Measurements from ENCODE around the gene IKBIP.
A peak's percentile ranks its signal among the peaks of the same experiment; 100 is the strongest.
"Not testable (repeated sequence)": the region's sequence is repeated elsewhere in the genome, so short reads cannot be mapped to it uniquely, and the experiment has no call there.

Gene IKBIP

GRCh38 chr12:98644712-98645571 lies at the start of gene IKBIP, which contains the start of gene APAF1:
Gene IKBIP, minus strand, starts transcription at chr12:98644788. Its CDS starts 87 bp downstream, at chr12:98644701.
Gene APAF1, plus strand, starts transcription at chr12:98645290. Its CDS starts 3,070 bp downstream, at chr12:98648360.
- peak; percentile 98 for DNase-seq

GRCh38 chr12:98691351-98691750 lies 46.8 kb upstream of the IKBIP start:
- no peak for DNase-seq

DNA sequence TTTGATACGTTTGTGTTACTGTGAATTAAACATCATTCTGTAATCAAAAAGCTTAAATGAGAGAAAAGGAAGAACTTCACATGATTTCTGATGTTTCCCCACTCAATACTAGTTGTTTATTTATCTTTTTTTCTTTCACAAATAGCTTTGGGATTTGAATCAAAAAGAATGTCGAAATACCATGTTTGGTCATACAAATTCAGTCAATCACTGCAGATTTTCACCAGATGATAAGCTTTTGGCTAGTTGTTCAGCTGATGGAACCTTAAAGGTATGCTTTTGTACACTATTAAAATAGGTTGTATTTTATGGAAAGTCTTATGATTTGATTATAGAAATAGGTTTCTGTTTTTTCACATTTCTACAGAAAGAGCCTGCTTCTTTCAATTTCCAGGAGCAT lies 42.0 kb upstream of the IKBIP start:
- DNase-seq: no peak

DNA sequence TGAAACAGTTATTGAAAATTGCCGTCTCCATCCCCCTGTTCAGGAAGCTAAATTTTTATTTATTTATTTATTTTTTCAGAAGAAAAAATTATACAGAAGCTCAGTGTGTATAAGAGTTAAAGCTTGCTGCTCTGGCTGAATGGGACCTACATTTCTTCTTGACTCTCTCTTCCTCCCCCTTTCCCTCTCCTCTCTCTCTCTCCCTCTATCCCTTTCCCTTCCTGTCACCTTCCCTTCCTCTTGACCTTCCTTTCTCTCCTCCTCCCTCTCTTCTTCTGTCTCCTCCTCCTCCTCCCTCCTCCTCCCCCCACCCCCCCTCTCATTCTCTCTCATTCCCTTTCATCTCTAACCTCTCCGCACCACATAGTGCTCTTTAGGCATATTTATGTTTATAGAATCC lies 39.6 kb upstream of the IKBIP start:
- DNase-seq: no peak

DNA sequence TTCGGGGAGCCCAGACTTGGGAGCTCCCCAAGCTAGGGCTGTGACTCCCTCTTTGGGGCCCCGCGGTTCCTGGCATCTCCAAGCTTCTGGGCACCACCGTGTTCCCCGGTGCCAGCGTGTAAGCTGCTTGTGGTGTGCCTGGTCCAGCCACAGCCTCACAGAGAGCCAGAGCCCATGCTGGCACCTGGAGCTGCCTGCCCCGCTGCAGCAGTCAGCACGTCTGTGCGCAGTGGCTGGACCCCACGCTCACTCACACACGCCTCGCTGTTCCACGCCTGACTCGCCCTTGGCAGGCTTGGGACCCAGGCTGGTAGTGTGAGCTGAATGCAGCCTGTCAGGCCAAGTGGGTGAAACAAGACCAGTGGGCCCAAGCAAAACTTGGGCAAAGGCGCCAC lies 35.0 kb upstream of the IKBIP start:
- no peak for DNase-seq

DNA sequence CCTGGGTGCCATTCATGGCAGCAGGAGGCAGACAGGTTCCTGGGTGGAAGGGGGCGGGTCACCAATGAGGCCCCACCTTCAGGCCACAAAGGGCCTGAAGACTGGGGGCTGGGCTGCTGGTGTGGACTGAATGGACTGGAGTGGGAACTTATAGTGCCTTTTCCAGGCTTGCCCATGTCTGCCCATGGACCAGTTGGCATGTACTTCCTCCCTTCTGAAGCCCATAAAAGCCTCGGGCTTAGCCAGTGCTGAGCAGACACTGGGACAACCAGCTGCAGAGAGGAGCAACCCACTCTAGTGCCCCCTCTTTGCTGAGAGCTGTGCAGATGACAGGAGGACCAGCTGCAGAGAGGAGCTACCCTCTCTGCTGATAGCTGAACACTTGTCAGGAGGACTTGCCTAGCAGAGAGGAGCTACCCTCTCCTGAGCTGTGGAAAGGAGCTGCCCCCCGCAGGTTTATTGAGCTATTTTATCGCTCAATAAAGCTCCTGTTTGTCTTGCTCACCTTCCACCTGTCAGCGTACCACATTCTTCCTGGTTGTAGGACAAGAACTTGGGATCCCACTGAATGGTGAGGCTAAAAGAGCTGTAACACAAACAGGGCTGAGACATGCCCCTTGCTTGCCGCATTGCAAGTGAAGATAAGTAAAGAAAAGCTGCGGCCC lies 34.5 kb upstream of the IKBIP start:
- DNase-seq: no peak

GRCh38 chr12:98678236-98678945 lies 33.8 kb upstream of the IKBIP start:
- DNase-seq: no peak

GRCh38 chr12:98674841-98675240 lies 30.3 kb upstream of the IKBIP start:
- DNase-seq: no peak

DNA sequence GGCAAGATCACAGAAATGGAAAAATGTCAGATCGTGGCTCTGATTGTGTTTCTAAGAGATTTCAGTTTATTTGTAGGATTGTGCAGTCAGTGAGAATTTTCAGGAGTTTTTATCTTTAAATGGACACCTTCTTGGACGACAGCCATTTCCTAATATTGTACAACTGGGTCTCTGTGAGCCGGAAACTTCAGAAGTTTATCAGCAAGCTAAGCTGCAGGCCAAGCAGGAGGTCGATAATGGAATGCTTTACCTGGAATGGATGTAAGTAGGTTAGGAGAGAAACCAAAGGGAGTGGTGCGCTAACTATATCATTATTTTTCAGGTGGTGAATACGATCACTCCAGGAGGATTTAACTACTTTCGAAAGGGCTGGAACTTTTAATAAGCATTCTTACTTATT lies 26.9 kb upstream of the IKBIP start:
- no peak for DNase-seq

DNA sequence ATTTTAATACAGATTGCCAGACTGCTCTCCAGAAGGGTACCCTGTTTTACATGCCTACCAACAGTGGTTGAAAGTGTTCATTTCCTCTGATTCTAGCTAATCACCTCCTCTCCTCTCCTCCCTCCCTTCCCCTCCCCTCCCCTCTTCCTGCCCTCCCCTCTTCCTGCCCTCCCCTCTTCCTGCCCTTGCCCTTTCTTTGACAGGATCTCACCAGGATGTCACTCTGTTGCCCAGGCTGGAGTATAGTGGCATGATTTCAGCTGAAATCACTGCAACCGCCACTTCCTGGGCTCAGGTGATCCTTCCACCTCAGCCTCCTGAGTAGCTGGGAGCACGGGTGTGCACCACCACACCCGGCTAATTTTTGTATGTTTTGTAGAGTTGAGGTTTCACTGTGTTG lies 25.2 kb upstream of the IKBIP start:
- DNase-seq: no peak

DNA sequence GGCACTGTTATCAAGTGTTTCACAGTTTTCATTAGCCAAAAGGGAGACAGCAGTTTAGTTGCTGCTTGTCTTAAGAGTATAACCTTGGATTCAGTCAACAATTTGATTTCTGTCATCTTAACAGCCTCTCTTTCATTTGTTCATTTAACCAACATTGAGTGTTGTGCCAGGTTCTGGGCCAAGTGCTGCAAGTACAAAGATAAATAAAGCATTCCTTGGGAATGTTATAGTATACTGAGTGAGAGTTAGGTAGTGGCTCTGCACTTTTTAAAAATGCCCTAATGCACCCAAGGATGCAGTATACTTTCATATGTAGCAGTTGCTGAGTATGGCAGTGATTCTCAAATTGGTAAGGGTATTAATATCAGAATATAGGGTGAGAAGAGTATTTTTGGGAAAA lies 15.9 kb upstream of the IKBIP start:
- DNase-seq: no peak

GRCh38 chr12:98656289-98657101 lies 11.9 kb upstream of the IKBIP start:
- DNase-seq: no peak

DNA sequence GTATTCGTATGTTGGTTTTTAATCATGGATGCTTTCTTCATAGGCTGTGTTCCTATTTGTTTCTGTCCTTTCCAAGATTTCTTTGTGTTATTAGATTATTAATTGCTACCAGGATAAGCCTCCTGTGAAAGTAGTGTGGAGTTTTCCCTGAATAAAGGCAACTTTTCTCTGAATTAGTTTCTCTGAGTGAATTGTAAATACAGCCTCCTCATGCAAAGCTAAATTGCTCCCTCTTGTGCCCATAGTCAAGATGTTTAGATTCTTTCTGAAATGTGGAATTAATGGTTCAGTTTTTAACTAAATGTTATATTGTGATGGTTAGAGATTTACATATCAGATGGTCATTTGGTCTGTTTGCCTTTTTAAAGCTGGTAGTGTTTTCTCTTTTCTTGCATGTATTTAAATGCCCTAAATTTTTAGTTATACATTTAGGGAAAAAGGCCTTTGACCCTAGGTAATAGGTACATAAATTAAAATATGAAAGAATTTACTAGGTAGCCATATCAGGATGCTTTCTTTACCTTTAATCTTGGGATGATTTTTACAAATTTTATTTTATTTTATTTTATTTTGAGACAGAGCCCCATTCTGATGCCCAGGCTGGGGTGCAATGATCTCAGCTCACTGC lies 9.4 kb upstream of the IKBIP start:
- peak; percentile 60 for DNase-seq

GRCh38 chr12:98651328-98651727 lies 6.7 kb upstream of the IKBIP start:
- DNase-seq: no peak

GRCh38 chr12:98646294-98647090 lies 1.9 kb upstream of the IKBIP start:
- DNase-seq: no peak

- peak; percentile 13 for DNase-seq
Observed at GRCh38 chr12:98645572-98646067, 1.0 kb upstream of the IKBIP start.

DNA sequence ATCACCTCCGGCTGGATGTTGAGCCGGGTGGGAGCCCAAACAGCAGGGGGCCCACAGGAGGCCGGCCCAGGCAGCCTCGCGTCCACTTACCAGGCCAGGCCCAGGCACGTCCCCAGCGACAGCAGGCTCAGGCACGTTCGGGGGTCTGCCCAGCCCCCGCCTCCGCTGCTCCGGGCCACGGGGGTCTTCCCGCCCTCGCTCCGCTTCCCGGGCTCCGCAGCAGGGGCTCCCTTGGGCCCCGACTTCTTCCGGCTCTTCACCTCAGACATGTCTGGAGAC lies 216 bp downstream of the IKBIP start:
- DNase-seq: no peak

- not testable (repeated sequence) for DNase-seq
Observed at GRCh38 chr12:98642801-98643200, 1.8 kb downstream of the IKBIP start.

DNA sequence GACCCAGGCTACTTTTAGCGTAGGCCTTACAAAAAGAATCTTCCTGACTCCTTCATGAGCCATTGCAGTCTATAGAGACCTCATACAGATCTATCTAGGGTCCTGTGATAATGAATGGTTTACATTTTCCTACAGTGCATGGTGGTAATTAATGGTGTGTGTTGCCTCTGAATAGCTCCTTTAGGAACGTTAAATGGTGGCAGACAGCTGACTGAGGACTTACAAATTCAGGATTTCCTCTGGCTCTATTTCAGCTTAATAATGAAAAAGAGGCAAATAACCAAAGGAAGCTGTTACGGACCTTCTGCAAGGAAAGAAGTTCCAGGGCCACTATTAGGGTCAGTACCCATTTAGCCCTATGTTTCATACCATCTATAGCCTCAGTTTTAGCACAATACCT lies 5.1 kb downstream of the IKBIP start:
- no peak for DNase-seq

DNA sequence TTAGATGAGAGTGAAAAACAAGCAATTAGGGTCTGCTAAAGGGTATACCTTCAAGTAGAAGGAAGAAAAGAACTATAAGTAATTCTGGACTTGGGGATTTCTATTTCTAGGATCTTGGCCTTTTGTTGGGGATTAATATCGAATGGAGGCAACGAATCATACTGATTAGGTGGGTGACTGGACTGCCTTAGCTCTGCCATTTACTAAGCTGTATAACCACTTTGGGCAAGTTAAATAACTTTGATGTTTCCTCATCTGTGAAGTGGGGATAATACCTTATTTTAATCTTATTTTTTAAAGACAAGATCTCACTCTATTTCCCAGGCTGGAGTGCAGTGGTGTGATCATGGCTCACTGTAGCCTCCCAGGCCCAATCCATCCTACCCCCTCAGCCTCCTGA lies 6.6 kb downstream of the IKBIP start:
- DNase-seq: no peak

GRCh38 chr12:98637068-98637467 lies 7.5 kb downstream of the IKBIP start:
- DNase-seq: no peak

All from RPMI8226 (cell line).